SKM-1 (cell line): ENCODE data around the gene ME1.
"Not testable (repeated sequence)": the region's sequence is repeated elsewhere in the genome, so short reads cannot be mapped to it uniquely, and the experiment has no call there.

Source experiments
- DNase-seq: peaks from one replicate; lab custom pipeline; 2025; ENCODE audit not compliant: unreplicated experiment; lab: John Stamatoyannopoulos, UW

Gene ME1

DNA sequence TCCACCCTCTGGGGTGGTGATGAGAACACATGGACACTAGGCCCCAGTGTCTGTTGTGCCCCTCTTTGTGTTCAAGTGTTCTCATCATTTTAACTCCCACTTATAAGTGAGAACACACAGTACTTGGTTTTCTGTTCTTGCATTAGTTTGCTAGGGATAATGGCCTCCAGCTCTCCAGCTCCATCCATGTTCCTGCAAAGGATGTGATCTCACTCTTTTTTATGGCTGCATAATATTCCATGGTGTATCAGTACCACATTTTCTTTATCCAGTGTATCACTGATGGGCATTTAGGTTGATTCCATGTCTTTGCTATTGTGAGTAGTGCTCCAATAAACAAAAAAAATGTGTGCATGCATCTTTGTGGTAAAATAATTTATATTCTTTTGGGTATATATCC lies 170.3 kb downstream of the ME1 start:
- DNase-seq: no peak

- DNase-seq: no peak
These were observed 172.3 kb downstream of the ME1 start for GRCh38 chr6:83258517-83258916.

- no peak for DNase-seq
These were observed 173.1 kb downstream of the ME1 start for GRCh38 chr6:83257791-83258190.

DNA sequence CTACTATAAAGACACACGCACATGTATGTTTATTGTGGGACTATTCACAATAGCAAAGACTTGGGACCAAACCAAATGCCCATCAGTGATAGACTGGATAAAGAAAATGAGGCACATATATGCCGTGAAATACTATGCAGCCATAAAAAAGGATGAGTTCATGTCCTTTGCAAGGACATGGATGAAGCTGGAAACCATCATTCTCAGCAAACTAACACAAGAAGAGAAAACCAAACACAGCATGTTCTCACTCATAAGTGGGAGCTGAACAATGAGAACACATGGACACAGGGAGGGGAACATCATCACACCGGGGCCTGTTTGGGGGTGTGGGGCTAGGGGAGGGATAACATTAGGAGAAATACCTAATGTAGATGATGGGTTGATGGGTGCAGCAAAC lies 174.1 kb downstream of the ME1 start:
- DNase-seq: not testable (repeated sequence)

- no peak for DNase-seq
These were observed 178.1 kb downstream of the ME1 start for GRCh38 chr6:83252719-83253118.

DNA sequence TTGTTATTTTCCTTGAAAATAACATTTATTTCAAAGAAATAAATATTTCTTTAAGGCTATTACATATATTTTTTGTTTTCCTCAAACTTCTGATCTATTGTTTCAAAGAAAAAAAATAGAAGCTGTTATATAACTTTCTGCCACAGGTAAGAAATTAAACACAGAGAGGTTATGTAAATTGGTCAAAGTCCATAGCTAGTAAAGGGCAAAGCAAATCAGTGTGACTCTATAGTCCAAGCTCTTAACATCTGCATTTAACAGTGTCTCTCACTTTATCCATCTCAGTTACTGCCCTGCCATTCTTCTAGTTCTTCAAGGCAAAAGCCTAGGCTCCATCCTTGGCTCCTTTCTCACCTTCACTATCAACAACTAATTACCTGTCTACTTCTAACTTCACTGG lies 180.6 kb downstream of the ME1 start:
- DNase-seq: no peak

DNA sequence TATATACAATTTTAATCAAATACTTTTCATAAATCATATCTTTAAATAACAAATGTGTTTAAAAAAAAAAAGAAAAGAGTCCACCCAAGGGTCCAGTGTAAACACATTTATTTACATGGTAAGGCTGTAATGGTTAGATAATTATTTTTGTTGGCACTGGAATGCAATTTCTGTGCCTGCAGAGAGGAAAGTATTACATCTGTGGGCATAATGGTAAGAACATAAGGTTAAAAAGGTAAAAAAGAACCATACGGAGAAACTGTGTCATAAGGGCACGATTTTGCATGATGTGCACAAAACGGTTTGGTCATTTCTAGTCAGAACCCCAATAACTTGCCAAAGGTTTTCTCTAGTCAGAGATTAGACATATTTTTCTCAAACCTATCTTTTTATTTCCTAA lies 183.4 kb downstream of the ME1 start:
- DNase-seq: no peak

- DNase-seq: no peak
These were observed 199.7 kb downstream of the ME1 start for GRCh38 chr6:83231146-83231545.

DNA sequence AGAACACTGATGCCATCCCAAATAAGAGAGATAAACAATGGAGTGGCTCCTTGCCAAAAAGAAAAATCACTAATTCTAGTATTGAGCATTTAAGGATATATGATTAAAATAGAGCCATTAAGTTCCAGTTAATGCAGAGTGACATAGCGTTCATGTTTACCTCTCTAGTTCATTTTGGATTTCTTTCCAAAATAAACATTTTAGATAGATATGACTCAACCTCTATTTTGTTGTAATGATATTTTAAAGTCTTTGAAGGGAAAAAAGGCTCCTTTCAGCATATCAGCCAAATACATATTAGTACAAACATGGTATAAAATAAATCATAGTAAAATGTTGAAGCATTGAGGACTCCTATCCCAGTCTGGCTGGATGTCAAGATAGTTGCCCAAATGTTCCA lies 204.3 kb downstream of the ME1 start:
- no peak for DNase-seq

DNA sequence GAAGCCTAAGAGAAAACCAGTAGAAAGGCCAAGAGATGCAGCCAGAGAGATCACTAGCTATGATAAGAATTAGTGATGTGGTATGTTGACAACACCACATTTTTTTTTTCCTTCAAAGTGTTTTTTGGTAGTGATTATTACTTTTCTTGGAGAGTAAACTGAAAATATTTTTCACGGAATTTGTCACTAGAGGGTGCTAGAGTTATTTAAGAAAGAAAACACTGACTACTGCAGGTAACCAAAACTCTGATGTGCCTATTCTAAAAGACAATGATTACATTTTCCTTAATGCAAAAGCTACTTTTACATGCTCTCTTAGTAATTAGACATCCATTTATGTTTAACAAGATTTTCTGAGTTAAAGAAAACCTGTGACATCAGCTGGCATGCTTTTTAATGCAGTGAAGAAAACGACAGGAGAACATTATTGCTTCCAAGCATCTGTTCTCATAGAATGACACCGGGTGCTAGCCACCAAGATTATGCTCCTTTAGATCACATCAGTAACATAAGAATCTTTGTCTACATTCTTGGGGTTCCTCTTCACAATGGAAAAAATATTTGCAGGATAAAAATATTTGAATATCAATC lies 208.9 kb downstream of the ME1 start:
- DNase-seq: no peak

DNA sequence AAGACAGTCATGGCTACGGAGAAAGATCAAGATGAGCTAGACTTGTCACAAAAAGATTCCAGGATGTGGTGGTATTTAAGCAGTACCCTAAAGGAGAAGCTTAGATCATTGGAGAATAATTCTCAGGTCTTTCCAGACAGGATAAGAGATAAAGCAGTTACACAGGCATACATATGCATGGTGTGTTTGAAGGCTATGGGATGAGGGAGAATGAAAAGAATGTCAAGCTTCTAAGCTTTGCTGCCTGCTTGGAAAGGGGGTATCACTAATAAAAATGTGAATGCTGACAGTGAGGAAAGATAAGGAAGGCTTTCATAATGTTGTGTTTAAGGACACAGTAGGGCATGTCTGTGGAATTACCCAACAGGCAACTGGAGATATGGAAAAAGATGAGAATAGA lies 209.6 kb downstream of the ME1 start:
- no peak for DNase-seq

DNA sequence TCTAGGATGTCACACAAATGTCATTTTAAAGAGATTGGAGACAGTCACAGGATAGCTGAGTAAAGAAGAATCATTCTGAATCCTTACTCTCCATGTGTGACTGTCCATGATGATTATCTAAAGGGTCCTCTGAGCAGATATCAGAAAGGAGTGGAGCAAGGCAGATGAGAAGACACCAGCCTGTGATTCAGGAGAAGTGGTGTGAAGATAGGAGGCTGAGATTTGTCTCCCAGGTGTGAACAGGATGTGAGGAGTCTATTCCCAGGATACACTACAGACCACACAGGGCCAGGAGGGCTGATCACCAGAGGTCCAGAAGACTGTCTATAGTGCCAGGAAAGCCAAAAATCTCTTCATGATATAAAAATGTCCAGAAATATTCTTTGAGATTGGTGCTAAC lies 210.7 kb downstream of the ME1 start:
- DNase-seq: no peak

DNA sequence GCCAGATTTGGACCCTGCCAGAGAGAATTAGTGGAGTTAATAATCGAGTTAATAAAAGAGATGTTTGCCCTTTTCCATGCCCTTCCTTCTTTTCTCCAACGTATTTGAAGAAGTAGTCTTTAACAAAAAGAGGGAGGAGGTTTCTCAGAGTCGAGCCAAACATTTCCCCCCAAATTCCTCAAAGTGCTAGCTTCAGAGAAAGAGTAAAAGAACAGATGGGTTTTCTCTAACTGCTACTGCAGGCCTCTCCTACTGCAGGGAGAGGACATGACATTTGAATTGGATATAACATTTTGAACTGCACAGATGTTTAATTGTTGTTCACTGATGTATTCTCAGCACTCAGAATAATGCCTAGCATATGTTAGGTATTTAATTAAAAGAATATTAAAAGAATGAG lies 212.2 kb downstream of the ME1 start:
- no peak for DNase-seq

- no peak for DNase-seq
These were observed 214.0 kb downstream of the ME1 start for GRCh38 chr6:83216806-83217205.

- no peak for DNase-seq
These were observed 215.5 kb downstream of the ME1 start for GRCh38 chr6:83215131-83216047.

DNA sequence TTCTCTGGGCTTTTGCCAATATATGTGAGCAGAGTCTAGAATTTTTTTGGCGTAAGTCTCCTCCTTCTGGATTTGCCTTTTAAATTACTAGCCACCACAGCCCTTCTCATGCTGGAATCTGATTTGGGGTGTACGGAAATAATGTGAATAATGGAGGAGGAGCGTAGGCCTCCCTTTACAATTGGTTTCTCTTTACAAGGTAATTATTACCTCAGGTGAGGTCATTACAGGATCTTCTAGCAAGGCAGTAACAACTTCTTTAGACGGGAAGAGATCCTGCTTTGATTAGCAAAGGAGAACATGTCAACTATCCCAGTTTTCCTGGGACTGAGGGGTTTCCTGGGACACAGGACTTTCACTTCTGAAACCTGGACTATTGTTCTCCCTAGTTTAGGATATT lies 228.8 kb downstream of the ME1 start:
- no peak for DNase-seq

DNA sequence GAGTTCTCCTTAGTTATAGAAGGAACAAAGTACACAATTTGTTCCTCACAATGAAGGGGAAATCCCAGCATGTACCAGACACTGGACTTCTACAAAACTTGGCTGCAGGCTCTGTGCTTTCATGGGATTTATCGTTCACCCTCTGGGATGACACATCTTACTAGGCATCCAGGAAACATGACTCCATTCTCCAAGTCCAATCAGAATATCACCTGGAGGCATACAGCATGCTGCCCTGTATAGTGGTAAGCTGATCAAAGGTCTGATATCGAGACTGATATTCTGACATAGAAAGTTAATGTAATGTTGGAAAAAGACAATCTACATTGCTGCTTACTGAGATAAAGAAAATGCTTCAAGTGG lies 231.0 kb downstream of the ME1 start:
- DNase-seq: no peak

- no peak for DNase-seq
These were observed 231.5 kb downstream of the ME1 start for GRCh38 chr6:83199173-83199862.

GRCh38 chr6:83198486-83199172 lies 232.2 kb downstream of the ME1 start:
- DNase-seq: no peak

DNA sequence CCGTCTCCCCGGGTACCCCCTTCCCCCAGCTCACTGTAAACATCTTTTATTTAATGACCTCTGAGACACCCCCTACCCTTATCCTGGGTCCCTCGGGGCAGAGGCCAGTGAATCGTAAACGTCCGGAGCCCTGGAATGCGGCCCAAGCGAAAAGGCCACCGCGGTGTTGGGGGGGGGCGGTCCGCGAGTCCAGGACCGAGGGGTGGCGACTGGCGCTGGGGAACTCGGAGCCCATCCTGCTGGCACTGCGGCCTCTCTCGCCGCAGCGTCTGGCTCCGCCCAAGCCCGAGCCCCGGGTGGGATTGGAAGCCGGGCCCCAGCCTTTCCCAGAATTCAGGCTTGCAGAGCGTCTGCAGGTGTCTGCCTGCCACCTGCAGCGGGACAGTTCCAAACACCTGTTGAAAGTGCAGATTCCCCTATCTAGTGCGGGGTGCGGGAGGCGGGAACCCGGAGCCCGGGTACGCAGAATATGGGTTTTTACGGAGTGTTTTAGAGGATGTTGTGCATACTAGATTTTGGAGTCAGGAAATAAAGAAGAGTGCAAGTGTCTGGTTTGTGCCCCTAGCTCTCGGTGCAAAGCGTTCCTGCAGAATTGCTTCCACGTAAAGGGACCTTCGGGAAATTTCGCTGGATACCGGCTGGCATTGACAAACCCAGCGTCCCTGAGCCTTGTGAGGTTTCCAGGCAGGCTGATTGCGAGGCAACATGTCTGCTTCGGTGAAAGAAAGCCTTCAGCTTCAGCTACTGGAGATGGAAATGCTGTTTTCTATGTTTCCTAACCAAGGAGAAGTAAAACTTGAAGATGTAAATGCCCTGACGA lies 236.9 kb downstream of the ME1 start:
- no peak for DNase-seq
